Fibroblast of mammary gland (primary cell): Measurements from ENCODE around the gene PRR14L.
A peak's percentile ranks its signal among the peaks of the same experiment; 100 is the strongest.
"Not testable (repeated sequence)": the region's sequence is repeated elsewhere in the genome, so short reads cannot be mapped to it uniquely, and the experiment has no call there.

Source experiments
- DNase-seq: peaks from one replicate; pipeline ENCODE4 v3.0.0-alpha.2; 2010; ENCODE audit warnings: low read depth
- H3K4me3 ChIP-seq: 2 replicates; pipeline ENCODE4 v1.5.1; 2011; ENCODE audit warnings: low read depth, mild to moderate bottlenecking, low read length, moderate library complexity; ENCODE audit not compliant: control insufficient read depth
- CTCF ChIP-seq: conservative IDR thresholded peaks from 2 replicates; pipeline ENCODE4 v1.5.1; 2011; ENCODE audit warnings: low read depth, low read length, inconsistent platforms; ENCODE audit not compliant: control insufficient read depth, insufficient read depth

Gene PRR14L

GRCh38 chr22:31742115-31742514 is 7.8 kb downstream of the PRR14L start:
- no peak for TF ChIP-seq CTCF
- DNase-seq, result no peak
- no peak overlapping the region for H3K4me3 ChIP-seq

- H3K4me3 ChIP-seq, result not testable (repeated sequence)
These were observed 9.6 kb downstream of the PRR14L start for GRCh38 chr22:31740314-31740713.

GRCh38 chr22:31739795-31740201 is 10.1 kb downstream of the PRR14L start:
- H3K4me3 ChIP-seq, result no peak overlapping the region
- TF ChIP-seq CTCF, result no peak
- no peak for DNase-seq

More at GRCh38 chr22:31740314-31740713, 9.6 kb downstream of the PRR14L start:
- not testable (repeated sequence) for DNase-seq

GRCh38 chr22:31738566-31738965 is 11.4 kb downstream of the PRR14L start:
- H3K4me3 ChIP-seq, result no peak overlapping the region
- peak; percentile 13 for TF ChIP-seq CTCF
- DNase-seq, result peak; percentile 48

GRCh38 chr22:31737932-31738331 is 12.0 kb downstream of the PRR14L start:
- no peak overlapping the region for H3K4me3 ChIP-seq
- no peak for TF ChIP-seq CTCF
- DNase-seq, result no peak

GRCh38 chr22:31736458-31736857 is 13.5 kb downstream of the PRR14L start:
- TF ChIP-seq CTCF, result no peak
- DNase-seq, result no peak

GRCh38 chr22:31734512-31734911 is 15.4 kb downstream of the PRR14L start:
- peak; percentile 72 for DNase-seq
- no peak overlapping the region for H3K4me3 ChIP-seq

More at GRCh38 chr22:31736458-31736857, 13.5 kb downstream of the PRR14L start:
- H3K4me3 ChIP-seq, result no peak overlapping the region

More at GRCh38 chr22:31734512-31734911, 15.4 kb downstream of the PRR14L start:
- TF ChIP-seq CTCF, result no peak
